Measurements from ENCODE around the gene NEDD4. TPM values are rescaled to one million over a fixed set of nuclear protein-coding genes. Genes with fewer than 3 reads are reported as not detected.
"Not testable (repeated sequence)": the region's sequence is repeated elsewhere in the genome, so short reads cannot be mapped to it uniquely, and the experiment has no call there.

NEDD4 gene
- total RNA-seq, 6 donors from 2014 or later, result 8.4 to 18.8 (median 10.5) TPM

- H3K27me3 ChIP-seq, result no peaks in the 10 kb centered on the region
- no peak overlapping the region for H3K4me3 ChIP-seq
- no peaks in the 10 kb centered on the region for H3K4me1 ChIP-seq
- TF ChIP-seq POLR2AphosphoS5 (IDR thresholded peaks at IDR 0.05) (no peak), EP300 (IDR thresholded peaks at IDR 0.05) (no peak), POLR2A (IDR thresholded peaks at IDR 0.05) (no peak)
- TF ChIP-seq, protein P1, sequence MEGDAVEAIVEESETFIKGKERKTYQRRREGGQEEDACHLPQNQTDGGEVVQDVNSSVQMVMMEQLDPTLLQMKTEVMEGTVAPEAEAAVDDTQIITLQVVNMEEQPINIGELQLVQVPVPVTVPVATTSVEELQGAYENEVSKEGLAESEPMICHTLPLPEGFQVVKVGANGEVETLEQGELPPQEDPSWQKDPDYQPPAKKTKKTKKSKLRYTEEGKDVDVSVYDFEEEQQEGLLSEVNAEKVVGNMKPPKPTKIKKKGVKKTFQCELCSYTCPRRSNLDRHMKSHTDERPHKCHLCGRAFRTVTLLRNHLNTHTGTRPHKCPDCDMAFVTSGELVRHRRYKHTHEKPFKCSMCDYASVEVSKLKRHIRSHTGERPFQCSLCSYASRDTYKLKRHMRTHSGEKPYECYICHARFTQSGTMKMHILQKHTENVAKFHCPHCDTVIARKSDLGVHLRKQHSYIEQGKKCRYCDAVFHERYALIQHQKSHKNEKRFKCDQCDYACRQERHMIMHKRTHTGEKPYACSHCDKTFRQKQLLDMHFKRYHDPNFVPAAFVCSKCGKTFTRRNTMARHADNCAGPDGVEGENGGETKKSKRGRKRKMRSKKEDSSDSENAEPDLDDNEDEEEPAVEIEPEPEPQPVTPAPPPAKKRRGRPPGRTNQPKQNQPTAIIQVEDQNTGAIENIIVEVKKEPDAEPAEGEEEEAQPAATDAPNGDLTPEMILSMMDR (IDR thresholded peaks at IDR 0.05), result no peak
- no peaks in the 10 kb centered on the region for H3K9me3 ChIP-seq
- H3K36me3 ChIP-seq, result peaks cover 0 to 52% (median 3%) of the 10 kb centered on the region in 4 donors
- DNase-seq (no peak), ATAC-seq (ENCODE audit: low FRiP score in 2 of 2) (no peak)
- 59 to 60% methylated on average over 4 of the region's 4 CpGs for WGBS, 2 donors
- no peak overlapping the region for H3K27ac ChIP-seq
These were observed 136.8 kb downstream of the NEDD4 start for GRCh38 chr15:55856506-55857164.

DNA sequence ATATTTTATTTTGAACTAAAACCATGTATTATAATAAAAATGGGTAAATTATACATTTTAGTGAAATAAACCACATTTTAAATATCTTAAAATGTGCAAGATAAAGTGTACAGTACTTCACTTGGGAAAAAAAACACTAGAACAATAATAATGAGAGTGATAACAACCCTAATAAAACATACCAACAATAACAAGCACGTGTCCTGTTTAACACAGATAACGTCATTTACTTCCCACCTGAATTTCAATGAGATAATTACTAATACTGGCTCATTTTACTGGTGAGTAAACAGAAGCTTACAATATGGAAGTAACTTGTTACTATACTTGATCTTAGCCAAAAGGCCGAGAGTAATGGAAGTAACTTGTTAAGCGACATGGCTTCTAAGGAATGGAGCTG, 140.3 kb downstream of the NEDD4 start:
- no peak overlapping the region for H3K4me3 ChIP-seq

DNA sequence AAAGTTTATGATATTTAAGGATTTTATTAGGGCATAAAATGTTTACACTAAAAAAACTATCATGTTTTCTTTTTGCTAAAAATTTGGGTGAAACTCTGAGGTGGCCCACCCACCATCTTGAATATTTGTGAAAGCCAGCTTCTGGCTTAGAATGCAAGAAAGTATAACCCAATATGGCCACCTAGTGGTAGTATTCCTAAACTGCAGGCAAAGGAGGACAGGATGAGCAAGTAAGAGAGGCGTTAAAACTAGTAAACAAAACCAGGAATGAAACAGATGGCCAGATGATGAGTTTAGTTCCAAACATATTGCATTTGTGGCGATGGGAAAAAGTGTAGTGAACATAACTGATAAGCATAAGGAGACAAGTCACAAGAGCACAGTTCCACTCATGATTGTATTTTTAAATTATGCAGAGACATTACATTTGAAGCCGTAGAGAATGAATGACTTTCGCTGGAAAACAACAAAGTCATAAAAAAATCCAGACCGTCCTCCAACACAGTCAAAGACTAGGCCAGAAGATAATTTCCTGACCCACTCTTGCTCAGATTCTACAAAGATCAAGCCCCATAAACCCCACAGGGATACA, 147.2 kb downstream of the NEDD4 start:
- no peak overlapping the region for H3K4me3 ChIP-seq
- no peak overlapping the region for H3K27ac ChIP-seq
- no peak for TF ChIP-seq POLR2AphosphoS5 (IDR thresholded peaks at IDR 0.05)
- TF ChIP-seq, protein P1 (IDR thresholded peaks at IDR 0.05), result peak; percentile 74 to 84 (median 80)
- peaks cover 0 to 44% (median 8%) of the 10 kb centered on the region in 4 donors for H3K36me3 ChIP-seq
- WGBS, 2 donors, result 44 to 59% methylated on average over 5 of the region's 5 CpGs
- H3K27me3 ChIP-seq, result no peaks in the 10 kb centered on the region
- H3K9me3 ChIP-seq, result no peaks in the 10 kb centered on the region
- no peaks in the 10 kb centered on the region for H3K4me1 ChIP-seq
- ATAC-seq (ENCODE audit: low FRiP score in 2 of 2) (peak in 1 of 2 donors; percentile 76), DNase-seq (no peak)

More for the DNA sequence above, 140.3 kb downstream of the NEDD4 start:
- no peak for TF ChIP-seq POLR2A (IDR thresholded peaks at IDR 0.05)
- TF ChIP-seq, protein P1 (IDR thresholded peaks at IDR 0.05), result no peak
- no peak for TF ChIP-seq POLR2AphosphoS5 (IDR thresholded peaks at IDR 0.05)
- TF ChIP-seq EP300 (IDR thresholded peaks at IDR 0.05), result no peak
- no peaks in the 10 kb centered on the region for H3K27me3 ChIP-seq
- ATAC-seq (ENCODE audit: low FRiP score in 2 of 2) (no peak), DNase-seq (no peak)
- H3K27ac ChIP-seq, result no peak overlapping the region
- H3K36me3 ChIP-seq, result peaks cover 0 to 45% (median 3%) of the 10 kb centered on the region in 4 donors
- no peaks in the 10 kb centered on the region for H3K4me1 ChIP-seq
- H3K9me3 ChIP-seq, result no peaks in the 10 kb centered on the region
- WGBS, 2 donors, result 76% methylated on average over 4 of the region's 4 CpGs

GRCh38 chr15:55842897-55843296, 150.5 kb downstream of the NEDD4 start:
- not testable (repeated sequence) for H3K9me3 ChIP-seq; H3K27ac ChIP-seq; DNase-seq; H3K4me3 ChIP-seq; H3K4me1 ChIP-seq; ATAC-seq (ENCODE audit: low FRiP score in 2 of 2); H3K27me3 ChIP-seq
- 97 to 99% methylated on average over 3 to 4 of the region's 4 CpGs for WGBS, 2 donors
- peaks cover 0 to 48% (median 12%) of the 10 kb centered on the region in 4 donors for H3K36me3 ChIP-seq

GRCh38 chr15:55835866-55836265, 157.5 kb downstream of the NEDD4 start:
- no peak overlapping the region for H3K27ac ChIP-seq
- no peak for ATAC-seq (ENCODE audit: low FRiP score in 2 of 2)
- H3K4me1 ChIP-seq, result no peaks in the 10 kb centered on the region
- DNase-seq, result no peak
- no peak overlapping the region for H3K4me3 ChIP-seq
- 95 to 97% methylated on average over 3 of the region's 3 CpGs for WGBS, 2 donors
- TF ChIP-seq POLR2AphosphoS5 (IDR thresholded peaks at IDR 0.05) (no peak), POLR2A (IDR thresholded peaks at IDR 0.05) (no peak), EP300 (IDR thresholded peaks at IDR 0.05) (no peak)
- TF ChIP-seq, protein P1 (IDR thresholded peaks at IDR 0.05), result no peak
- peaks cover 0 to 76% (median 7%) of the 10 kb centered on the region in 4 donors for H3K36me3 ChIP-seq
- H3K9me3 ChIP-seq, result no peaks in the 10 kb centered on the region
- H3K27me3 ChIP-seq, result no peaks in the 10 kb centered on the region

Data from upper lobe of left lung (tissue), 6 donors.